NCI-H1436 (cell line): Measurements from ENCODE around the gene KLHL10.
A peak's percentile ranks its signal among the peaks of the same experiment; 100 is the strongest.
"Not testable (repeated sequence)": the region's sequence is repeated elsewhere in the genome, so short reads cannot be mapped to it uniquely, and the experiment has no call there.

Experiments
- DNase-seq: peaks from one replicate; lab custom pipeline; 2025; lab: John Stamatoyannopoulos, UW

The KLHL10 gene

GRCh38 chr17:41813152-41813680 is 24.4 kb upstream of the KLHL10 start:
- no peak for DNase-seq

GRCh38 chr17:41813699-41814124 is 23.9 kb upstream of the KLHL10 start:
- no peak for DNase-seq

- DNase-seq, result no peak
Measured at GRCh38 chr17:41814195-41814594, 23.4 kb upstream of the KLHL10 start.

GRCh38 chr17:41816637-41817320 is 20.8 kb upstream of the KLHL10 start:
- no peak for DNase-seq

GRCh38 chr17:41818024-41818423 is 19.6 kb upstream of the KLHL10 start:
- DNase-seq, result no peak

- DNase-seq, result no peak
Measured at GRCh38 chr17:41821776-41822175, 15.8 kb upstream of the KLHL10 start.

GRCh38 chr17:41822216-41823140 is 15.1 kb upstream of the KLHL10 start:
- no peak for DNase-seq

GRCh38 chr17:41823141-41823524 is 14.5 kb upstream of the KLHL10 start:
- DNase-seq, result no peak

GRCh38 chr17:41823580-41823979 is 14.0 kb upstream of the KLHL10 start:
- no peak for DNase-seq

- no peak for DNase-seq
Measured at GRCh38 chr17:41824086-41824485, 13.5 kb upstream of the KLHL10 start.

GRCh38 chr17:41825175-41825845 is 12.3 kb upstream of the KLHL10 start:
- DNase-seq, result no peak

- DNase-seq, result not testable (repeated sequence)
Measured at GRCh38 chr17:41829961-41830360, 7.7 kb upstream of the KLHL10 start.

GRCh38 chr17:41835214-41835799 is 2.3 kb upstream of the KLHL10 start:
- no peak for DNase-seq

- DNase-seq, result peak; percentile 30
Measured at GRCh38 chr17:41835800-41836549, 1.6 kb upstream of the KLHL10 start, which contains the start of gene NT5C3B. Gene NT5C3B, minus strand, starts transcription at chr17:41836232. Its CDS starts 39 bp downstream, at chr17:41836193.

GRCh38 chr17:41836550-41837196 is 952 bp upstream of the KLHL10 start:
- DNase-seq, result no peak

GRCh38 chr17:41839448-41839847 is 1.8 kb downstream of the KLHL10 start:
- not testable (repeated sequence) for DNase-seq

- DNase-seq, result not testable (repeated sequence)
Measured at GRCh38 chr17:41840781-41841180, 3.2 kb downstream of the KLHL10 start.

GRCh38 chr17:41844971-41845370 is 7.3 kb downstream of the KLHL10 start:
- no peak for DNase-seq

GRCh38 chr17:41848788-41849187 is 11.2 kb downstream of the KLHL10 start:
- no peak for DNase-seq

GRCh38 chr17:41849251-41849990 is 11.8 kb downstream of the KLHL10 start:
- DNase-seq, result no peak
